CD8-positive, alpha-beta memory T cell (primary cell): ENCODE data around the gene SOX12. TPM values are rescaled to one million over a fixed set of nuclear protein-coding genes. Genes with fewer than 3 reads are reported as not detected.
"Not testable (repeated sequence)": the region's sequence is repeated elsewhere in the genome, so short reads cannot be mapped to it uniquely, and the experiment has no call there.

Experiments
- CTCF ChIA-PET: fragments of 350-600 bp; sonication (Branson Sonifier 250); formaldehyde crosslinking; loops from one replicate; lab custom pipeline; 2021; ENCODE audit warnings: antibody characterized with exemption; lab: Charles Lee
- POLR2A ChIA-PET: fragments of 350-600 bp; sonication (Branson Sonifier 250); formaldehyde crosslinking; loops from one replicate; lab custom pipeline; 2021; ENCODE audit warnings: antibody characterized with exemption; lab: Charles Lee
- DNase-seq, 5 donors: peaks; one replicate each; pipeline versions ENCODE4 v3.0.0 to v3.0.0-alpha.2; 2020 to 2022; ENCODE audit warnings: mixed read lengths in 1 of 5
- H3K27ac ChIP-seq: one replicate; pipeline ENCODE4 v1.7.0; 2013; ENCODE audit warnings: low read depth, mild to moderate bottlenecking, low read length, moderate library complexity
- H3K27me3 ChIP-seq: 2 replicates; pipeline ENCODE4 v1.7.0; 2013; ENCODE audit warnings: low read length, mild to moderate bottlenecking; ENCODE audit not compliant: insufficient read depth, poor library complexity, severe bottlenecking
- H3K36me3 ChIP-seq: 2 replicates; pipeline ENCODE4 v1.7.0; 2013; ENCODE audit warnings: mild to moderate bottlenecking, low read length, moderate library complexity; ENCODE audit not compliant: insufficient read depth
- H3K4me1 ChIP-seq: 2 replicates; pipeline ENCODE4 v1.7.0; 2013; ENCODE audit warnings: mild to moderate bottlenecking, low read length, moderate library complexity; ENCODE audit not compliant: insufficient read depth
- H3K4me3 ChIP-seq: 2 replicates; pipeline ENCODE4 v1.7.0; 2013; ENCODE audit warnings: mild to moderate bottlenecking, low read length
- H3K9me3 ChIP-seq: 2 replicates; pipeline ENCODE4 v1.7.0; 2013; ENCODE audit warnings: mild to moderate bottlenecking, low read length
- H3K27ac Mint-ChIP-seq, 8 donors: one replicate each; pipeline ENCODE4 v1.8.0; 2020 to 2021; ENCODE audit warnings: mixed read lengths in 8 of 8, mild to moderate bottlenecking in 6 of 8, inconsistent platforms in 3 of 8, moderate library complexity in 3 of 8
- H3K27me3 Mint-ChIP-seq, 2 donors: one replicate each; pipeline ENCODE4 v1.8.0; 2020 to 2021; ENCODE audit warnings: mixed read lengths in 2 of 2, mild to moderate bottlenecking in 1 of 2, moderate library complexity in 1 of 2
- H3K36me3 Mint-ChIP-seq, 3 donors: one replicate each; pipeline ENCODE4 v1.8.0; 2020 to 2021; ENCODE audit warnings: mixed read lengths in 3 of 3, inconsistent platforms in 1 of 3, mild to moderate bottlenecking in 1 of 3
- H3K4me1 Mint-ChIP-seq, 3 donors: one replicate each; pipeline ENCODE4 v1.8.0; 2020 to 2021; ENCODE audit warnings: mixed read lengths in 3 of 3, inconsistent platforms in 1 of 3, mild to moderate bottlenecking in 1 of 3
- H3K4me3 Mint-ChIP-seq, 7 donors: one replicate each; pipeline ENCODE4 v1.8.0; 2020 to 2021; ENCODE audit warnings: mixed read lengths in 7 of 7, mild to moderate bottlenecking in 6 of 7, moderate library complexity in 4 of 7, inconsistent platforms in 2 of 7
- H3K9me3 Mint-ChIP-seq, 5 donors: one replicate each; pipeline ENCODE4 v1.8.0; 2020 to 2022; ENCODE audit warnings: mixed read lengths in 5 of 5, mild to moderate bottlenecking in 3 of 5, moderate library complexity in 2 of 5, inconsistent platforms in 1 of 5
- polyA plus RNA-seq: library from polyadenylated mRNA; unstranded; fragments of 300-500 nt; fragmentation: Illumina TruSeq; gene quantifications from one replicate; pipeline ENCODE4 v1.2.3, GENCODE V29; 2021
- total RNA-seq, 2 experiments: library from RNA; stranded (reverse); gene quantifications; one replicate each; pipeline ENCODE4 v1.2.3, GENCODE V29; 2021

The SOX12 gene
- total and polyA plus RNA-seq, 3 experiments from 2014 or later = 0.64 to 5.1 (median 4.7) TPM

DNA sequence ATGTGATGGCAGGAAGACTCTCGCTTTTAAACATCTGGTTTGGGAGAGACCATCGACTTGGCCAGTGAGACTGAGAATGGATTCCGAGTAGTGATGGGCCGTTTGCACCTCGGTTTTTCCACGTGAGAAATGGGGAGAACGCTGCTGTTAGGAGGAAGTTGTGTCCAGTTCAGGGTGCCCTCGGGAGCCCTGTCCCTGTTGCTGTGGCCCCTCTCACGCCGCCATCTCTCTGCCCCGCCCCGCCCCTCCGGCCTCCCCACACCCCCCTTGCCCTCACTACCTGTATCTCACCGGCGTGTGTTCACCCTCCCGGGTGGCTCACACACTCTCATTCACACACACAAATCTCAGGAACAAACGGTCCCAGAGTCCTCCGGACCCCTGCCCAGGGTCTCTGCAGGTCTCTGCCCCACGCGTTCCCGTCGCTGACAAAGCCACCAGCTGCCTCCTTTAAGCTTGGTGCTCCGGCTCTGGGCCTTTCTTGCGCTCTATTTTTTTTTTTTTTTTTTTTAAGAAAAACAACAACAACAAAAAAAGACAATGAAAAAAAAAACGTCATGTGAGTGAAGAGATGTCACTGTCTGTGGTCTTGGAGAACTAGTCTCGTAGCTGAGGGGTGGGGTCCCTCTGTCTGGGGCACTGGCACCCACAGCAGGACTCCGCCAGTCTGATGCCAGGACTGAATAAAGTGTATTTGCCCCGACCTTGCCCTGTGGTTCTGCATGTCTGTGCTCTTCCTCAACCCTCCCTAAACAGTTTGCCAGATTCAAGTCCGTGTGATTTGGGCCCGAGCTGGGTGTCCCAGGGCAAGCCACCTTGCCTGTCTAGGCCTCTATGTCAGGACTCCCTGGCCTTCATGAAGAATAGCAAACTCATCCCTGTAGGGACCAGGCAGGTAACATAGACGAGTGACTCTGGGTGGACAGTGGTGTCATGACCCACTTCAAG lies 2.9 kb downstream of the SOX12 start:
- H3K4me1 Mint-ChIP-seq = peaks cover 6 to 38% (median 20%) of the 10 kb centered on the region in 3 donors
- H3K9me3 ChIP-seq = no peaks in the 10 kb centered on the region
- H3K27me3 ChIP-seq = no peaks in the 10 kb centered on the region
- peak overlapping the region; percentile 47 to 92 (median 74) for H3K27ac Mint-ChIP-seq
- H3K4me3 Mint-ChIP-seq = peak overlapping the region; percentile 19 to 85 (median 57)
- H3K4me1 ChIP-seq = peaks cover 26% of the 10 kb centered on the region
- H3K9me3 Mint-ChIP-seq = no peaks in the 10 kb centered on the region
- CTCF ChIA-PET = interaction anchor here (1.1 to 4.3 kb wide), 4 partner anchors 9 to 149 kb away, joined by 3 to 60 read pairs (median 4); no protein-coding TSS in a partner anchor
- POLR2A ChIA-PET = no interaction called here
- H3K36me3 ChIP-seq = no peaks in the 10 kb centered on the region
- H3K4me3 ChIP-seq = peak overlapping the region; percentile 25
- peaks cover 0 to 3% (median 0%) of the 10 kb centered on the region in 3 donors for H3K36me3 Mint-ChIP-seq
- peaks cover 0 to 1% of the 10 kb centered on the region in 2 donors for H3K27me3 Mint-ChIP-seq
- H3K27ac ChIP-seq = peak overlapping the region; percentile 36
- DNase-seq = peak in 1 of 5 donors; percentile 52

DNA sequence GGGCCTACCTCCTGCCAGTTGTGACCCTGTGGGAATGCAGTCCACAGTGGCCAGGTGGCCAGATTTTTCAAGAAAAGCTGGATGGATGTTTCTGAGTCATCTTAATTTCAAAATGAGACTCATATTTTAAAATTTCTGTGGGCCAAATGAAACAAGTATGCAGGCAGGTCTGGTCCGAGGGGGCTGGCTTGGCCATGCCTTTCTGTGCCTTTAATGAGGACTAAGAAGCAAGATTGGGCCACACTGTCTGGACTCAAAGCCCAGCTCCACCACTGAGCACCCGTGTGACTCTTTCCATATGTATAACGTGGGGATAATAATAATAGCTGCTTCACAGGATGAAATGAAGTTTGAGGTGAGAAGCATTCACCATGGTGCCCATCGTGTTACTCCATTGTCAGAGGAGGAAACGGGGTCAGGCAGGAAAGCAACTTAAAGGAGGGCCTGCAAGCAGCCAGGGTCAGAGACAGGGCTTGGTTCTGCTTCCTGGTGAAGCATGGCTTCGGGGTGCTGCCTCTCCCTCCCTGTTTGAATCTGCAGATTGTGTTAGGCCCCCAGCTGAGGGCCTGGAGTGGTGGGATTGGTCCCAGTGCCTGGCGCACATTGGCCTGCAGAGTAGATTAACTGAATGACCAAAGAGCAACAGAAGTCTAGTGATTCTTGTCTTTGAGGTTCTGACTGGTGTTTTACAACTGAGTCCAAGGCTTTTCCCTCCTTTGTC lies 3.8 kb downstream of the SOX12 start:
- Mint-ChIP-seq H3K27me3 (peaks cover 0 to 1% of the 10 kb centered on the region in 2 donors), H3K27ac (peak overlapping the region; percentile 47 to 91 (median 72)), H3K9me3 (no peaks in the 10 kb centered on the region), H3K4me1 (peaks cover 6 to 33% (median 17%) of the 10 kb centered on the region in 3 donors), H3K36me3 (peaks cover 0 to 3% (median 0%) of the 10 kb centered on the region in 3 donors), H3K4me3 (peak overlapping the region in 4 of 7 donors; percentile 7 to 85 (median 32))
- DNase-seq = no peak
- Histone ChIP-seq H3K27ac (no peak overlapping the region), H3K4me1 (peaks cover 26% of the 10 kb centered on the region), H3K27me3 (no peaks in the 10 kb centered on the region), H3K9me3 (no peaks in the 10 kb centered on the region), H3K36me3 (no peaks in the 10 kb centered on the region), H3K4me3 (no peak overlapping the region)
- ChIA-PET CTCF (interaction anchor here (0.9 to 4.3 kb wide), 7 partner anchors 8 to 148 kb away, joined by 3 to 60 read pairs (median 4); partner anchors contain the start of gene DEFB132), POLR2A (no interaction called here)

DNA sequence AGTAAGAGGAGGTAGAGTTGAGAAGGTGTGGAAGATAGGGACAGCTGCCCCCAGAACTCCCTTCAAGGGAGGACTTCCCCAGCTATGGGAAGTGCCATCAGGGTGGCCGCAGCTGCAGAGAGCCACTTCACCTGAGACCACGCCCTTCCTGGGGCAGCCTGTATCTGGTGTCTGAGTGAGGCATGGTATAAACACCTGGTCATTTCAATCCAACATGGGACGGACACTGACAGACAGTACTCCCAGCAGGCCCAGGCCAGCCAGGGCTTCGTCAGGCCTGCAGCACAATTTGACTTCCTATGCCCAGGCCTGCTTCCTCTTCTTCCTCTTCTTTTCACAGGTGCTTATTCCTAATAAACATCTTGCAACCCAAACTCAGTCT lies 4.5 kb downstream of the SOX12 start:
- no peak overlapping the region for H3K4me3 ChIP-seq
- no peak for DNase-seq
- H3K4me1 ChIP-seq = peaks cover 22% of the 10 kb centered on the region
- Mint-ChIP-seq H3K9me3 (no peaks in the 10 kb centered on the region), H3K4me1 (peaks cover 6 to 28% (median 12%) of the 10 kb centered on the region in 3 donors), H3K36me3 (peaks cover 0 to 2% (median 0%) of the 10 kb centered on the region in 3 donors), H3K4me3 (peak overlapping the region in 1 of 7 donors; percentile 85), H3K27ac (peak overlapping the region in 1 of 8 donors; percentile 77), H3K27me3 (peaks cover 0 to 1% of the 10 kb centered on the region in 2 donors)
- no peaks in the 10 kb centered on the region for H3K36me3 ChIP-seq
- ChIA-PET CTCF (interaction anchor here (0.6 to 4.3 kb wide), 12 partner anchors 9 to 214 kb away, joined by 3 to 60 read pairs (median 3); partner anchors contain the start of genes CSNK2A1 and DEFB132), POLR2A (no interaction called here)
- H3K9me3 ChIP-seq = no peaks in the 10 kb centered on the region
- H3K27ac ChIP-seq = no peak overlapping the region
- H3K27me3 ChIP-seq = no peaks in the 10 kb centered on the region

DNA sequence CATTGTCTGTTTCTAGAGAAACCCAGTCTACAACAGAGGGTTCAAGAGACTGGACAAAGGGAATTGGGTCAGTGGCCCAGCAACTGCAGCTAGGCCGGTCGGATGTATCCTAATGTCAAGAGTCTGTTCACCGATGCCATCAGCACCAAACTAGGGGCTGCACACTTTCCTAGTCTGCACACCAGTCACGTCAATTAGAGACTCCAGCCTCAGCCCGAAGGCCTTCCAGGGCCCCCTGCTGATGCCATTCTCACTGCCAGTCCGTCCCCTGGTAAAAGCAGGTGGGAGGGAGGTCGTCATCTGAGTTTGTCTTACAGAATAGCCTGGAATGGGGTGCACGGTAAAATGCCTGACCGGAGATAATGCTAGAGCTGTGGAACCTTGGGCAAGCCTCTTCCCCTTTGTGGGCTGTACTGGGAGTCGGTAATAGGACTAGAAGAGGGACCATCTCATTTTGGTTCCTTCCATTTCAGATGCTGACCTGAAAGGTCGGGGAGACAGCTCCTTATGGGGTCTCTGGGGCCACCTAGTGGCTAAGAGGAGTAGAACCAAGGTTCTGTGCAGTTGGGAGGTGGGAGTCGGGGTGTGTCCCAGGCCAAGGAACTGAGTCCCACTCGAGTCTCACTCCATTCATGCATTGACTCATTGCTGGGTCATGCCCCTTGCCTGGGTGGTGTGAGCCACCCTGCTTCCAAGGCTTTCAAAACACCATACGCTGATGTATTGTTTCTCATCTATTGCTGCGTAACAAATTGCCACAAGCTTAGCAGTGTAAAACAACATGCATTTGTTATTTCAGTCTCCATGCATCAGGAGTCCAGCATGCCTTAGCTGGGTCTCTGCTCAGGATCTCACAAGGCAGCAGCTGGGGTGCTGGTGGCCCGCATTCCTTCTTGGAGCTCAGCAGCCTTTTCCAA lies 5.1 kb downstream of the SOX12 start:
- H3K4me1 ChIP-seq = peaks cover 20% of the 10 kb centered on the region
- Mint-ChIP-seq H3K27ac (peak overlapping the region in 3 of 8 donors; percentile 61 to 77 (median 72)), H3K4me3 (peak overlapping the region in 1 of 7 donors; percentile 60), H3K9me3 (no peaks in the 10 kb centered on the region), H3K36me3 (no peaks in the 10 kb centered on the region), H3K27me3 (peaks cover 0 to 1% of the 10 kb centered on the region in 2 donors), H3K4me1 (peaks cover 6 to 26% (median 10%) of the 10 kb centered on the region in 3 donors)
- no peaks in the 10 kb centered on the region for H3K36me3 ChIP-seq
- no peak overlapping the region for H3K4me3 ChIP-seq
- peak; percentile 35 to 78 (median 58) for DNase-seq
- POLR2A ChIA-PET = interaction anchor here (1.0 kb wide), 2 partner anchors 33 to 37 kb away, joined by 3 read pairs; partner anchors contain the start of gene ZCCHC3
- H3K9me3 ChIP-seq = no peaks in the 10 kb centered on the region
- no peaks in the 10 kb centered on the region for H3K27me3 ChIP-seq
- H3K27ac ChIP-seq = no peak overlapping the region
- CTCF ChIA-PET = interaction anchor here (0.6 to 4.3 kb wide), 21 partner anchors 8 to 214 kb away, joined by 3 to 60 read pairs (median 3); partner anchors contain the start of genes CSNK2A1, DEFB132 and ZCCHC3

DNA sequence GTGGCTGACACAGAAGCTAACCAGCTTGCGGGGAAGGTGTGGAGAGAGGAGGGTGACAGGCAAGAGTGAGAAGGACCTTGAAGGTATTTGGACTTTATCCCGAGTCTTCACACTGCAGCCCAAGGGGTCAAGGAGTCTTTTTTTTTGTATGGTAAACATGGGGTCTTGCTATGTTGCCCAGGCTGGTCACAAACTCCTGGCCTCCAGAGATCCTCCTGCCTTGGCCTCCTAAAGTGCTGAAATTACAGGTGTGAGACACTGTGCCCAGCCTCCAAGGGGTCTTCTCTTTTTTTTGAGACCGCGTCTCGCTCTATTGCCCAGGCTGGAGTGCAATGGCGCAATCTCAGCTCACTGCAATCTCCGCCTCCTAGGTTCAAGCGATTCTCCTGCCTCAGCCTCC lies 9.2 kb downstream of the SOX12 start:
- Mint-ChIP-seq H3K9me3 (no peaks in the 10 kb centered on the region), H3K27ac (no peak overlapping the region), H3K27me3 (no peaks in the 10 kb centered on the region), H3K4me3 (no peak overlapping the region), H3K36me3 (no peaks in the 10 kb centered on the region), H3K4me1 (peaks cover 2 to 9% (median 6%) of the 10 kb centered on the region in 3 donors)
- H3K27ac ChIP-seq = no peak overlapping the region
- no peaks in the 10 kb centered on the region for H3K9me3 ChIP-seq
- ChIA-PET CTCF (no interaction called here), POLR2A (no interaction called here)
- peaks cover 4% of the 10 kb centered on the region for H3K4me1 ChIP-seq
- no peak overlapping the region for H3K4me3 ChIP-seq
- no peaks in the 10 kb centered on the region for H3K27me3 ChIP-seq
- DNase-seq = no peak
- no peaks in the 10 kb centered on the region for H3K36me3 ChIP-seq

DNA sequence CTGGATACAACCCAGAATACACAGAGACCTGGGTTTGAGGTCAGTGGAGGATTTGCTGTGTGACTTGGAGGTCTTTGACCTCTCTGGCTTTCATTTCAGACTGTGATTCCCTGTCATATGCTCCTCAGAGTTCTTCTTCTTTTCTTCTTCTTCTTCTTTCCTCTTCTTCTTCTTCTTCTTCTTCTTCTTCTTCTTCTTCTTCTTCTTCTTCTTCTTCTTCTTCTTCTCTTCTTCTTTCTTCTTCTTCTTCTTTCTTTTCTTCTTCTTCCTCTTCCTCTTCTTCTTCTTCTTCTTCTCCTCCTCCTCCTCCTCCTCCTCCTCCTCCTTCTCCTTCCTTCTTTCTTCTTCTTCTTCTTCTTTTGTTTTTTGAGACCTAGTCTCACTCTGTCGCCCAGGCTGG lies 10.7 kb downstream of the SOX12 start:
- H3K36me3 Mint-ChIP-seq, H3K27me3 Mint-ChIP-seq, H3K4me3 Mint-ChIP-seq, POLR2A ChIA-PET, H3K4me1 ChIP-seq, CTCF ChIA-PET, H3K4me1 Mint-ChIP-seq, H3K27me3 ChIP-seq, H3K9me3 Mint-ChIP-seq, H3K27ac ChIP-seq, H3K9me3 ChIP-seq, H3K4me3 ChIP-seq, H3K36me3 ChIP-seq: not testable (repeated sequence)
- peak overlapping the region in 1 of 8 donors; percentile 32 for H3K27ac Mint-ChIP-seq
- DNase-seq = peak in 1 of 5 donors; percentile 4

DNA sequence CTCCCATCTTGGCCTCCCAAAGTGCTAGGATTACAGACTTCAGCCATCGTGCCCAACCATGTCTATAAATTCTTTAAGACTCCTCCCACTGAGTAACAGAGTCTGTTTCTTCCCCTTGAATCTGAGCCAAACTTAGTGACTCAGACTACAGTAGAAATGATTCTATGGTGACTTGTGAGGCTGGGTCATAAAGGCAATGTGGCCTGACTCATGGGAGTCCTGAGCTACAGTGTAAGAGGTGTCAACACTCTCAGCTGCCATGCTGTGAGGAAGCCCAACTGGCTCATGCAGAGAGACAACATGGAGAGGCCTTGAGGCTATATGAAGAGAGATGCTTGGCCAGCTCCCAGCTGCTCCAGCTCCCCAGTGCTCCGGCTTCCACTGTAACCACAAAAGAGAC lies 16.3 kb downstream of the SOX12 start:
- DNase-seq = peak in 1 of 5 donors; percentile 8
- peaks cover 0 to 2% of the 10 kb centered on the region in 2 donors for H3K27me3 Mint-ChIP-seq
- no peak overlapping the region for H3K27ac ChIP-seq
- no peaks in the 10 kb centered on the region for H3K27me3 ChIP-seq
- H3K36me3 ChIP-seq = no peaks in the 10 kb centered on the region
- ChIA-PET POLR2A (no interaction called here), CTCF (interaction anchor here (1.5 to 1.9 kb wide), 2 partner anchors 12 to 13 kb away, joined by 3 to 6 read pairs; no protein-coding TSS in a partner anchor)
- no peaks in the 10 kb centered on the region for H3K9me3 Mint-ChIP-seq
- H3K9me3 ChIP-seq = no peaks in the 10 kb centered on the region
- H3K4me1 ChIP-seq = no peaks in the 10 kb centered on the region
- H3K4me3 ChIP-seq = no peak overlapping the region
- H3K36me3 Mint-ChIP-seq = peaks cover 0 to 3% (median 3%) of the 10 kb centered on the region in 3 donors
- peaks cover 6 to 7% (median 6%) of the 10 kb centered on the region in 3 donors for H3K4me1 Mint-ChIP-seq
- no peak overlapping the region for H3K4me3 Mint-ChIP-seq
- peak overlapping the region in 2 of 8 donors; percentile 22 to 74 for H3K27ac Mint-ChIP-seq
